ENCODE measurements around the gene SLC25A17. TPM values are rescaled to one million over a fixed set of nuclear protein-coding genes. Genes with fewer than 3 reads are reported as not detected.
"Not testable (repeated sequence)": the region's sequence is repeated elsewhere in the genome, so short reads cannot be mapped to it uniquely, and the experiment has no call there.

SLC25A17 gene
- total RNA-seq, 2 donors from 2014 or later: 9.2 to 14.9 TPM

DNA sequence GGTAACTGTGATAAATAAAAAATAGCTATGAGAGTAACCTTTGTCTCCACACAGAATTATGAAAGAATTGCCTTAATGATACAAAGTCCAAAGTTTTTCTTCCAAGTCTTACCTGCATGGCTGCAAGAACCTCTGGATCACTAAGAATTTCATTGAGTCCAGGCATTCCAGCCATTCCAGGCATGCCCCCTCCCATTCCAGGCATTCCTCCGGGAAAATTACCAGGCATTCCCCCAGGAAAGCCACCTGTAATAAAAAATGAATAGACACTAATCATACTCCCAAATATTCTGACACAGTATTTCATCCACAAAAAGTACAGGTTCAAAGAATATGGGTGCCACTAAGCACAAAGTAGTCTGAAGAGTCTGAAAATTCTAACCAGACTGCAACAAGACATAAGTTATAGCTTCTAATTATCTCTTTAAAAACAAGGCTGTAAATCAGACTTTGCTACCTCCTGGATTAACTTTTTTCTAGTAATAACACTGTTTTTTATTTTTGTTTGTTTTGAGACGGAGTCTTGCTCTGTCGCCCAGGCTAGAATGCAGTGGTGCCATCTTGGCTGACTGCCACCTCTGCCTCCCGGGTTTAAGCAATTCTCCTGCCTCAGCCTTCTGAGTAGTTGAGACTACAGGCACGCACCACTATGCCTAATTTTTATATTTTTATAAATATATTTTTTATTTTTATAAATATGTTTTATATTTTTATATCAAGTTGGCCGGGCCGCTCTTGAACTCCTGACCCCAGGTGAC is 8.0 kb upstream of the SLC25A17 start:
- Histone ChIP-seq H3K36me3 (peaks cover 18% of the 10 kb centered on the region), H3K27ac (no peak overlapping the region), H3K9me3 (no peaks in the 10 kb centered on the region), H3K4me3 (no peak overlapping the region), H3K9ac (ENCODE audit: low read depth in 2 of 2, low read length in 2 of 2) (no peak overlapping the region), H3K27me3 (no peaks in the 10 kb centered on the region), H3K4me1 (no peaks in the 10 kb centered on the region)
- DNase-seq: no peak
- TF ChIP-seq, protein P1, sequence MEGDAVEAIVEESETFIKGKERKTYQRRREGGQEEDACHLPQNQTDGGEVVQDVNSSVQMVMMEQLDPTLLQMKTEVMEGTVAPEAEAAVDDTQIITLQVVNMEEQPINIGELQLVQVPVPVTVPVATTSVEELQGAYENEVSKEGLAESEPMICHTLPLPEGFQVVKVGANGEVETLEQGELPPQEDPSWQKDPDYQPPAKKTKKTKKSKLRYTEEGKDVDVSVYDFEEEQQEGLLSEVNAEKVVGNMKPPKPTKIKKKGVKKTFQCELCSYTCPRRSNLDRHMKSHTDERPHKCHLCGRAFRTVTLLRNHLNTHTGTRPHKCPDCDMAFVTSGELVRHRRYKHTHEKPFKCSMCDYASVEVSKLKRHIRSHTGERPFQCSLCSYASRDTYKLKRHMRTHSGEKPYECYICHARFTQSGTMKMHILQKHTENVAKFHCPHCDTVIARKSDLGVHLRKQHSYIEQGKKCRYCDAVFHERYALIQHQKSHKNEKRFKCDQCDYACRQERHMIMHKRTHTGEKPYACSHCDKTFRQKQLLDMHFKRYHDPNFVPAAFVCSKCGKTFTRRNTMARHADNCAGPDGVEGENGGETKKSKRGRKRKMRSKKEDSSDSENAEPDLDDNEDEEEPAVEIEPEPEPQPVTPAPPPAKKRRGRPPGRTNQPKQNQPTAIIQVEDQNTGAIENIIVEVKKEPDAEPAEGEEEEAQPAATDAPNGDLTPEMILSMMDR (IDR thresholded peaks at IDR 0.05): no peak
- intact Hi-C loops (cut with DNase I): no loop called here

DNA sequence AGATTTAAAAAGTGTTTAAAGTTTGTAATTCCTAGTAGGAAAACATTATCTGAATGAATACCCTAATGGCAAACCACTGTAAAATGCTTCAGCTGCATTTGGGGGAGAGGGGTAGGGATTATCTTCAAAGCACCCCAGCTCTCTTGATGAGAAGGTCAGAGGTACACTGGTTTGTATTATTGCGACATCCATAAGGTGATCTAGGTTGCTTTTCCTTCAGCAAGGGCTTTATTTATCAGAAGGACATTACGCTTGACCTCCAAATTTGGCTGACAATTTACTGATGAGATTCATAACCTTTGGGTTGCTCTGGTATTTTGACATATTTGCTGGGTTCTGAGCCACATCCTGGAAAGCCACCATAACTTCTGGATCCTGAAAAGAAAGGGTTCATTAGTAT is 7.1 kb upstream of the SLC25A17 start:
- H3K4me1 ChIP-seq; H3K27ac ChIP-seq; DNase-seq; H3K9ac ChIP-seq (ENCODE audit: low read depth in 2 of 2, low read length in 2 of 2); H3K4me3 ChIP-seq; H3K27me3 ChIP-seq; H3K9me3 ChIP-seq; intact Hi-C loops (cut with DNase I): not testable (repeated sequence)
- peaks cover 14% of the 10 kb centered on the region for H3K36me3 ChIP-seq

DNA sequence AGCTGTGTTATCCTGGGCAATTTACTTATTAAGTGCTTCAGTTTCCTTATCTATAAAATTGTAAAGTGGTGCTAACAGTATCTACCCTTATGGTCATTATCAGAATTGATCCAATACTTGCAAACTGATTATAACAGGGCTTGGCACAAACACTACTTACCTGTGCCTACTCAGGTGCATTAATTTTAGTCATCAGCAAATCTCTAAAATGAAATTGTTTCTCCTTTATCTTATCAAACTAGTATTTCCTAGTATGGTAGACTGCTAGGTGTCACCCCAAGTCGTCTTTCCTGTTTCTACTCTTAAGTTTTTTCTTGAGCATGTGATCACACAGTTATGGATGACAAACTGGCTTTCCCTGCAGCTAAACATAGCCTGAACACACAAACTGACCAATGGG is 4.3 kb upstream of the SLC25A17 start:
- intact Hi-C loops (cut with DNase I): no loop called here
- Histone ChIP-seq H3K9ac (ENCODE audit: low read depth in 2 of 2, low read length in 2 of 2) (no peak overlapping the region), H3K27me3 (no peaks in the 10 kb centered on the region), H3K27ac (no peak overlapping the region), H3K4me3 (no peak overlapping the region), H3K9me3 (no peaks in the 10 kb centered on the region), H3K4me1 (no peaks in the 10 kb centered on the region), H3K36me3 (peaks cover 3% of the 10 kb centered on the region)
- DNase-seq: no peak
- TF ChIP-seq, protein P1 (IDR thresholded peaks at IDR 0.05): no peak

DNA sequence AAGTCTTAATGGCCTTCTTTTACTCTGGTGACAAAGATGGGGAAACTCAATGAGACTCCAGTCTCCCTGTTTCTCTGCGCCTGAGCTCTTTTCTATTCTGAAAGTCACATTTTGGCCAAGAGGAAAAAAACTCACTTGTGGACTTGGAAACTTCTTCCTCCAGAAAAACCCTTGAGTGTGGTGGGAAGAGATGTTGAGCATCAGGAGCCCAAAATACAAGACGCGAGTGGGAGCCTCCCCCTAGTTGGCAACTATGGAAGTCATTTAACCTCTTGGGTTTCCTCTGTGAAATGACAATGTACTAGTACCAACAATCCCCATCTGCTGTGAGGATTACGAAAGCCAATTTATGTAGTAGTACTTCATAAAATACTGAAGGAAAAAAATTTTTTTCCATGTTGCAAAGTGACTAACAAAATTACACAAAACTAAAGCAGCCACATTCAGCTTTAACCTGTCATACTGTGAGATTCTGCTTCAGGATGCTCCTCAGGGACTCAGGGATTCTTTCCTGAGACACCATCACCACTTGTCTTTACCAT is 524 bp upstream of the SLC25A17 start:
- Histone ChIP-seq H3K27ac (no peak overlapping the region), H3K27me3 (no peaks in the 10 kb centered on the region), H3K4me3 (peak overlapping the region; percentile 89), H3K9ac (ENCODE audit: low read depth in 2 of 2, low read length in 2 of 2) (peak overlapping the region in 1 of 2 donors; percentile 78), H3K36me3 (peaks cover 3% of the 10 kb centered on the region), H3K9me3 (no peaks in the 10 kb centered on the region), H3K4me1 (peaks cover 5% of the 10 kb centered on the region)
- no peak for DNase-seq
- TF ChIP-seq, protein P1 (IDR thresholded peaks at IDR 0.05): no peak
- intact Hi-C loops (cut with DNase I): no loop called here

DNA sequence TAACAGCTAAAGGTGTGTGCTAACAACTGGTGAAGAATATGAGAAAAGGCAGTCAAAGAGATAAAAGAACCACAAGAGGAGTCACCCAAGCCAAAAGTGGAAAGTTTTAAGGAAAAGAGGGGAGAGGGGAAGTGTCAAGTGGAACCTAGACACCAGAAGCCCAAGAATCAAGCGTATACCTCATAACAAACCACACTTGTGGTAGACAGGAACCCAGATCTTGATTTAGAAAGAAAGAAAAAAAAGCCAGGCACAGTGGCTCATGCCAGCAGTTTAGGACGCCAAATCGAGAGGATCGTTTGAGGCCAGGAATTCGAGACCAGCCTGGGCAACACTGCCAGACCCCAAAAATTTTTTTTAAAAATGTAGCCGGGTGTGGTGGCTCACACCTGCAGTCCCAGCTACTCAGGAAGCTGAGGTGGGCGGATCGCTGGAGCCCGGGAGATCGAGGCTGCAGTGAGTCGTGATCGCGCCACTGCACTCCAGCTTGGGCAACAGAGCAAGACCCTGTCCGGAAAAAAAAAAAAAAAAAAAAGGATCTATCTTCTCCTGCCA is 877 bp downstream of the SLC25A17 start:
- Histone ChIP-seq H3K9me3 (no peaks in the 10 kb centered on the region), H3K27ac (no peak overlapping the region), H3K4me3 (peak overlapping the region; percentile 89), H3K36me3 (no peaks in the 10 kb centered on the region), H3K9ac (ENCODE audit: low read depth in 2 of 2, low read length in 2 of 2) (peak overlapping the region; percentile 95 to 98), H3K4me1 (peaks cover 5% of the 10 kb centered on the region), H3K27me3 (no peaks in the 10 kb centered on the region)
- DNase-seq: no peak
- intact Hi-C loops (cut with DNase I): no loop called here
- TF ChIP-seq, protein P1 (IDR thresholded peaks at IDR 0.05): no peak

DNA sequence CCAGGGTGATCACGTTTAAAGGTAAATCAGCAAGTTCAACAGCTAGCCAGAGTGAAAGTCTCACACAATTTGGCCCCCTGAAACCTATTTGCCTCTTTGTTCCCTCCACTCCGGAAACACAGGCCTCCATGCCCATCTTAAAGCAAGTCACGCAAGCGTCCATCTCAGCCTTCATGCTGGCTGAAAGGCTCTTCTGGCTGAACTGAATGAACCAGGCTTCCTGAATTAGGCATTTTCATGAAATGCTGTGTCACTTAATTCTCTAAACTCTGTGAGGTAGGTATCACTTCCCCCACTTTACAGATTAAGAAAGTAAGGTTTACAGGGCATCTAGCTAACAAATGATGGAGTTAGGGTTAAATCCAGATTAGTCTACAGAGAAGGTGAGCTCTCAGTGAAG is 1.4 kb downstream of the SLC25A17 start:
- Histone ChIP-seq H3K9me3 (no peaks in the 10 kb centered on the region), H3K4me1 (peaks cover 5% of the 10 kb centered on the region), H3K27me3 (no peaks in the 10 kb centered on the region), H3K27ac (no peak overlapping the region), H3K9ac (ENCODE audit: low read depth in 2 of 2, low read length in 2 of 2) (peak overlapping the region in 1 of 2 donors; percentile 44), H3K36me3 (no peaks in the 10 kb centered on the region), H3K4me3 (no peak overlapping the region)
- DNase-seq: no peak
- TF ChIP-seq, protein P1 (IDR thresholded peaks at IDR 0.05): no peak
- intact Hi-C loops (cut with DNase I): no loop called here

All from colonic mucosa (tissue), 4 donors.